PC-9 (cell line): ENCODE results near the gene UBALD2.

Experiments
- CTCF ChIP-seq: fragments of 200-600 bp; sonication (generic); conservative IDR thresholded peaks from 2 replicates; pipeline ENCODE4 v1.6.1; 2017; ENCODE audit warnings: mixed run types, antibody characterized with exemption, mild to moderate bottlenecking, moderate library complexity
- EZH2 ChIP-seq: fragments of 200-600 bp; sonication (generic); IDR thresholded peaks from 2 replicates; pipeline ENCODE4 v1.8.0; 2017; ENCODE audit warnings: antibody characterized with exemption, low read depth

- TF ChIP-seq CTCF: no peak
- no peak for TF ChIP-seq EZH2
Observed at GRCh38 chr17:76217081-76217480, 48.1 kb upstream of the UBALD2 start.
